Small intestine (tissue), 7 donors: ENCODE results near the gene TIMM23. TPM values are rescaled to one million over a fixed set of nuclear protein-coding genes. Genes with fewer than 3 reads are reported as not detected.
A peak's percentile ranks its signal among the peaks of the same experiment; 100 is the strongest.

Experiments used
- DNase-seq, 2 donors: peaks; one replicate each; pipeline versions ENCODE4 v3.0.0 to v3.0.0-alpha.2; 2013
- FAIRE-seq: peaks from 2 replicates; lab custom pipeline; 2012; peaks lifted over from hg19 to GRCh38; lab: Jason Lieb, UNC
- H3K27ac ChIP-seq, 3 donors: one replicate each; pipeline ENCODE4 v1.5.1; 2013; ENCODE audit warnings: low read length in 2 of 3, mild to moderate bottlenecking in 2 of 3, control low read depth in 1 of 3, inconsistent platforms in 1 of 3, low read depth in 1 of 3, moderate library complexity in 1 of 3
- H3K27me3 ChIP-seq, 3 donors: one replicate each; pipeline ENCODE4 v1.6.1; 2013; ENCODE audit warnings: low read length in 3 of 3, inconsistent platforms in 1 of 3; ENCODE audit not compliant: control insufficient read depth in 3 of 3, insufficient read depth in 3 of 3
- H3K36me3 ChIP-seq, 3 donors: one replicate each; pipeline ENCODE4 v1.6.1; 2013; ENCODE audit warnings: low read length in 3 of 3, inconsistent platforms in 1 of 3, low read depth in 1 of 3, mild to moderate bottlenecking in 1 of 3, moderate library complexity in 1 of 3; ENCODE audit not compliant: control insufficient read depth in 3 of 3, insufficient read depth in 2 of 3
- H3K4me1 ChIP-seq, 3 donors: one replicate each; pipeline ENCODE4 v1.6.1; 2013; ENCODE audit warnings: low read length in 2 of 3, inconsistent platforms in 1 of 3, low read depth in 1 of 3, mild to moderate bottlenecking in 1 of 3, moderate library complexity in 1 of 3; ENCODE audit not compliant: control insufficient read depth in 3 of 3, insufficient read depth in 2 of 3
- H3K4me3 ChIP-seq, 3 donors: one replicate each; pipeline ENCODE4 v1.5.1; 2013; ENCODE audit warnings: low read length in 3 of 3, control low read depth in 1 of 3, inconsistent platforms in 1 of 3, low read depth in 1 of 3, mild to moderate bottlenecking in 1 of 3, moderate library complexity in 1 of 3
- H3K9me3 ChIP-seq, 2 donors: one replicate each; pipeline ENCODE4 v1.6.1; 2013; ENCODE audit warnings: low read depth in 1 of 2, low read length in 1 of 2; ENCODE audit not compliant: control insufficient read depth in 2 of 2, insufficient read depth in 1 of 2
- WGBS, 3 donors: extraction: QIAGEN DNeasy Blood & Tissue Kit; methylation state at CpG; one replicate each; pipeline ENCODE4 v1.1.7; 2013; 5-methylcytosine and 5-hydroxymethylcytosine counted together
- polyA plus RNA-seq, 4 donors: library from polyadenylated mRNA; stranded (reverse) in 3 of 4; unstranded in 1 of 4; fragments of 200-250 nt in 3 of 4; fragments of 120-200 nt in 1 of 4; gene quantifications; one replicate each; pipeline versions ENCODE4 v1.2.1 to v1.2.3, GENCODE V29; 2013
- donor health status: healthy with polysubstance abuse.
- donor health status: control.
- donor health status: control.
- donor health status: Bipolar disorder and iron deficiency.
- donor health status: healthy.

TIMM23 gene
- polyA plus RNA-seq, 4 donors = 43.1 to 91.0 (median 75.6) TPM

GRCh38 chr10:46019569-46020343 lies 47.5 kb downstream of the TIMM23 start:
- WGBS, 3 donors = 34 to 55% (median 43%) methylated on average over 7 of the region's 7 CpGs
- Histone ChIP-seq H3K9me3 (no peaks in the 10 kb centered on the region), H3K27me3 (no peaks in the 10 kb centered on the region), H3K27ac (peak overlapping the region; percentile 10 to 77 (median 58)), H3K36me3 (peaks cover 6 to 11% (median 10%) of the 10 kb centered on the region in 3 donors), H3K4me1 (peaks cover 5 to 34% (median 13%) of the 10 kb centered on the region in 3 donors), H3K4me3 (peak overlapping the region in 1 of 3 donors; percentile 22)
- FAIRE-seq (no peak), DNase-seq (peak; percentile 65 to 78)

GRCh38 chr10:46020344-46020657 lies 48.0 kb downstream of the TIMM23 start:
- Histone ChIP-seq H3K4me1 (peaks cover 6 to 36% (median 12%) of the 10 kb centered on the region in 3 donors), H3K27me3 (no peaks in the 10 kb centered on the region), H3K27ac (peak overlapping the region; percentile 10 to 77 (median 58)), H3K4me3 (peak overlapping the region in 1 of 3 donors; percentile 21), H3K9me3 (no peaks in the 10 kb centered on the region), H3K36me3 (peaks cover 4 to 15% (median 8%) of the 10 kb centered on the region in 3 donors)
- FAIRE-seq = no peak
- DNase-seq = no peak
- 62 to 76% (median 62%) methylated on average over 3 of the region's 3 CpGs for WGBS, 3 donors

GRCh38 chr10:46022978-46023702 lies 50.9 kb downstream of the TIMM23 start:
- Histone ChIP-seq H3K36me3 (peaks cover 0 to 8% (median 2%) of the 10 kb centered on the region in 3 donors), H3K4me1 (peaks cover 11 to 53% (median 22%) of the 10 kb centered on the region in 3 donors), H3K27me3 (no peaks in the 10 kb centered on the region), H3K9me3 (no peaks in the 10 kb centered on the region), H3K27ac (peak overlapping the region; percentile 90 to 96 (median 93)), H3K4me3 (peak overlapping the region; percentile 46 to 82 (median 72))
- FAIRE-seq (no peak), DNase-seq (peak; percentile 94 to 95)
- 1 to 3% (median 1%) methylated on average over 45 to 49 of the region's 49 CpGs for WGBS, 3 donors

- Histone ChIP-seq H3K27me3 (no peaks in the 10 kb centered on the region), H3K4me1 (peaks cover 8 to 43% (median 19%) of the 10 kb centered on the region in 3 donors), H3K27ac (peak overlapping the region in 2 of 3 donors; percentile 29 to 38), H3K4me3 (no peak overlapping the region), H3K36me3 (peaks cover 0 to 8% (median 2%) of the 10 kb centered on the region in 3 donors), H3K9me3 (no peaks in the 10 kb centered on the region)
- FAIRE-seq (no peak), DNase-seq (no peak)
Measured at GRCh38 chr10:46024948-46025347, 52.7 kb downstream of the TIMM23 start.

DNA sequence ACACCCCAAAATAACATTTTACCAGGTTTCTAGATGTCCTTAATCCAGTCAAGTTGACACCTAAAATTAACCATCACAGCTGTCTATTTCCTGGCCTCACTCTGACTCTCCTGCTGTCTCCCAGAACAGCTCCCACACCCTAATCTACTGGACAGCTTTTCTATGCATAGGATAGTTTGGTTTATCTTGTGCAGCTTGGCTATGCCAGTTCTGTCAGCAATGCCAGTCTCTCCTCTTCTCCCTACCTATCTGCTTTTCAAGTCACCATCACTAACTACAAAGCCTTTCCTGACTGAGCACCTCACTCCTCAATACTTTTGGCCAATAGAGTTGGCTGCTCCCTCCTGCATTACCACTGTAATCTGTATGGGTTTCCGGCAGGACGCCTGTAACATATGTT lies 53.1 kb downstream of the TIMM23 start:
- H3K4me3 ChIP-seq = no peak overlapping the region
- DNase-seq = no peak
- peaks cover 8 to 38% (median 17%) of the 10 kb centered on the region in 3 donors for H3K4me1 ChIP-seq

DNA sequence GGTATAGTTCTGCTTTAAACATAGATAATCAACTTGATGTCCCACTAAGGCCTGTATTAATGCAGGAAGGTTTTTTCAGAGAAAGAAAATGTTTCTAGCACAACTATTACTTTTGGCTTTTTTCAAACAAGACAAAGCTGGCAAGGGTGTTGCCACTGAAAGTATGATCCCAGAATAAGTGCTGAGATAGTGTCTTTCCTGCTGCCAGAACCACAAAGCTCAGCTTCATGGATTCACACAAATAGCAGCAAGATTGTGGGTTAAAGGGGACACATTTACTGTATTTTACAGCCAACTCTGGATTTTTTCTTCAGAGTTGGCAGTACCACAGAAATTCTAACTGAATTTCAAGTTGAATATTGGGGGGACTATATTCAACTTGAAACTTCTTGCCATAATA lies 53.8 kb downstream of the TIMM23 start:
- Histone ChIP-seq H3K27ac (peak overlapping the region in 1 of 3 donors; percentile 61), H3K4me3 (peak overlapping the region in 1 of 3 donors; percentile 16), H3K4me1 (peaks cover 8 to 41% (median 17%) of the 10 kb centered on the region in 3 donors), H3K27me3 (no peaks in the 10 kb centered on the region), H3K36me3 (peaks cover 0 to 8% (median 2%) of the 10 kb centered on the region in 3 donors), H3K9me3 (no peaks in the 10 kb centered on the region)
- FAIRE-seq (no peak), DNase-seq (no peak)

More for the DNA sequence above, 53.1 kb downstream of the TIMM23 start:
- H3K36me3 ChIP-seq = peaks cover 0 to 8% (median 2%) of the 10 kb centered on the region in 3 donors
- 79 to 87% (median 85%) methylated on average over 2 of the region's 2 CpGs for WGBS, 3 donors
- no peak for FAIRE-seq
- no peaks in the 10 kb centered on the region for H3K9me3 ChIP-seq
- H3K27me3 ChIP-seq = no peaks in the 10 kb centered on the region
- H3K27ac ChIP-seq = peak overlapping the region in 2 of 3 donors; percentile 29 to 38

GRCh38 chr10:46028584-46029460 lies 56.5 kb downstream of the TIMM23 start:
- 2 to 23% (median 11%) methylated on average over 6 of the region's 6 CpGs for WGBS, 3 donors
- peak overlapping the region; percentile 68 to 99 (median 79) for H3K4me3 ChIP-seq
- peak; percentile 91 to 99 for DNase-seq
- no peaks in the 10 kb centered on the region for H3K27me3 ChIP-seq
- peak overlapping the region; percentile 84 to 99 (median 93) for H3K27ac ChIP-seq
- H3K36me3 ChIP-seq = peaks cover 0 to 4% (median 0%) of the 10 kb centered on the region in 3 donors
- no peak for FAIRE-seq
- H3K9me3 ChIP-seq = no peaks in the 10 kb centered on the region
- H3K4me1 ChIP-seq = peaks cover 8 to 32% (median 14%) of the 10 kb centered on the region in 3 donors
